ENCODE data around the gene TEX11.
A peak's percentile ranks its signal among the peaks of the same experiment; 100 is the strongest.
"Not testable (repeated sequence)": the region's sequence is repeated elsewhere in the genome, so short reads cannot be mapped to it uniquely, and the experiment has no call there.

TEX11 gene

GRCh38 chrX:70908541-70908940 lies at the start of gene TEX11:
Gene TEX11, minus strand, starts transcription at chrX:70908711. Its CDS starts 922 bp downstream, at chrX:70907789.
- DNase-seq = no peak

GRCh38 chrX:70954871-70955270 lies 46.4 kb upstream of the TEX11 start:
- DNase-seq = no peak

GRCh38 chrX:70924294-70924911 lies 15.9 kb upstream of the TEX11 start:
- DNase-seq = no peak

GRCh38 chrX:70922774-70923473 lies 14.4 kb upstream of the TEX11 start:
- DNase-seq = no peak

GRCh38 chrX:70921709-70922352 lies 13.3 kb upstream of the TEX11 start:
- no peak for DNase-seq

GRCh38 chrX:70916754-70917153 lies 8.2 kb upstream of the TEX11 start:
- DNase-seq = no peak

- DNase-seq = no peak
Measured at GRCh38 chrX:70907900-70908299, 611 bp downstream of the TEX11 start.

GRCh38 chrX:70901465-70901864 lies 7.0 kb downstream of the TEX11 start:
- no peak for DNase-seq

GRCh38 chrX:70890441-70890840 lies 18.1 kb downstream of the TEX11 start:
- not testable (repeated sequence) for DNase-seq

GRCh38 chrX:70878902-70879301 lies 29.6 kb downstream of the TEX11 start:
- DNase-seq = no peak

GRCh38 chrX:70852294-70852693 lies 56.2 kb downstream of the TEX11 start:
- no peak for DNase-seq

- DNase-seq = not testable (repeated sequence)
Measured at GRCh38 chrX:70844081-70844480, 64.4 kb downstream of the TEX11 start.

GRCh38 chrX:70843620-70844019 lies 64.9 kb downstream of the TEX11 start:
- not testable (repeated sequence) for DNase-seq

- no peak for DNase-seq
Measured at GRCh38 chrX:70834589-70834988, 73.9 kb downstream of the TEX11 start.

GRCh38 chrX:70826715-70827114 lies 81.8 kb downstream of the TEX11 start:
- DNase-seq = no peak

GRCh38 chrX:70825366-70825765 lies 83.1 kb downstream of the TEX11 start:
- no peak for DNase-seq

GRCh38 chrX:70808942-70809940 lies 99.3 kb downstream of the TEX11 start:
- DNase-seq = no peak

- no peak for DNase-seq
Measured at GRCh38 chrX:70806081-70806480, 102.4 kb downstream of the TEX11 start.

- DNase-seq = not testable (repeated sequence)
Measured at GRCh38 chrX:70796742-70797141, 111.8 kb downstream of the TEX11 start.

- no peak for DNase-seq
Measured at GRCh38 chrX:70774223-70774622, 134.3 kb downstream of the TEX11 start.

GRCh38 chrX:70769659-70770227 lies 138.8 kb downstream of the TEX11 start:
- peak in 1 of 2 experiments; percentile 2 for DNase-seq

GRCh38 chrX:70762285-70762684 lies 146.2 kb downstream of the TEX11 start:
- no peak for DNase-seq
